PC-3 (cell line): ENCODE data around the gene DNTT. TPM values are rescaled to one million over a fixed set of nuclear protein-coding genes. Genes with fewer than 3 reads are reported as not detected.

Source experiments
- ATAC-seq: fragments of 200-7000 bp; cut with Tn5 transposase; 2 replicates; pipeline ENCODE4 v1.9.1; 2020; ENCODE audit warnings: mild to moderate bottlenecking, moderate library complexity
- BruUV-seq: library from RNA; stranded (reverse); fragments of 400-500 nt; replicated peaks from 2 replicates; lab custom pipeline; 2021; lab: Mats Ljungman, UMichigan
- CTCF ChIA-PET: fragments of 300-600 bp; sonication (Branson Sonifier 250); formaldehyde crosslinking; loops from one replicate; lab custom pipeline; 2022; ENCODE audit warnings: antibody characterized with exemption; lab: Charles Lee
- POLR2A ChIA-PET: fragments of 300-600 bp; sonication (Branson Sonifier 250); formaldehyde crosslinking; loops from one replicate; lab custom pipeline; 2022; ENCODE audit warnings: antibody characterized with exemption; ENCODE audit not compliant: unreplicated experiment; lab: Charles Lee
- DNase-seq: peaks from one replicate; pipeline ENCODE4 v3.0.0-alpha.2; 2015
- H2AFZ ChIP-seq: fragments of 300-600 bp; sonication (generic); 2 replicates; pipeline ENCODE4 v1.6.0; 2016; ENCODE audit warnings: antibody characterized with exemption, low read length
- H3F3A ChIP-seq: fragments of 300-600 bp; sonication (generic); one replicate; pipeline ENCODE4 v1.6.0; 2017; ENCODE audit warnings: antibody characterized with exemption, low read length, control low read depth, mild to moderate bottlenecking; ENCODE audit not compliant: unreplicated experiment
- H3K27ac ChIP-seq: fragments of 300-600 bp; sonication (generic); 2 replicates; pipeline ENCODE4 v1.5.1; 2016; ENCODE audit warnings: mild to moderate bottlenecking, low read length
- H3K27me3 ChIP-seq: fragments of 300-600 bp; sonication (generic); 2 replicates; pipeline ENCODE4 v1.6.1; 2016; ENCODE audit warnings: low read length, mixed read lengths
- H3K36me3 ChIP-seq: fragments of 300-600 bp; sonication (generic); 2 replicates; pipeline ENCODE4 v1.6.1; 2016; ENCODE audit warnings: low read depth, mixed run types, low read length, mixed read lengths
- H3K4me1 ChIP-seq: fragments of 300-600 bp; sonication (generic); 2 replicates; pipeline ENCODE4 v1.5.1; 2016; ENCODE audit warnings: low read length; ENCODE audit not compliant: insufficient read depth
- H3K4me2 ChIP-seq: fragments of 300-600 bp; sonication (generic); 2 replicates; pipeline ENCODE4 v1.6.0; 2016; ENCODE audit warnings: low read length
- H3K4me3 ChIP-seq: fragments of 300-600 bp; sonication (generic); 2 replicates; pipeline ENCODE4 v1.5.1; 2016; ENCODE audit warnings: mild to moderate bottlenecking, low read length, mixed read lengths
- H3K79me2 ChIP-seq: fragments of 300-600 bp; sonication (generic); 2 replicates; pipeline ENCODE4 v1.6.1; 2017; ENCODE audit warnings: low read length, mixed read lengths
- H3K9ac ChIP-seq: fragments of 300-600 bp; sonication (generic); 2 replicates; pipeline ENCODE4 v1.6.0; 2016; ENCODE audit warnings: mild to moderate bottlenecking, low read length
- H3K9me2 ChIP-seq: fragments of 300-600 bp; sonication (generic); replicated peaks from 2 replicates; pipeline ENCODE4 v1.6.1; 2016; ENCODE audit warnings: mixed run types, low read length, mixed read lengths
- H3K9me3 ChIP-seq: fragments of 300-600 bp; sonication (generic); 2 replicates; pipeline ENCODE4 v1.6.1; 2016; ENCODE audit warnings: low read length, mixed read lengths
- H4K20me1 ChIP-seq: fragments of 300-600 bp; sonication (generic); 2 replicates; pipeline ENCODE4 v1.6.1; 2016; ENCODE audit warnings: low read length, mixed read lengths
- CTCF ChIP-seq: fragments of 300-600 bp; sonication (generic); conservative IDR thresholded peaks from 2 replicates; pipeline ENCODE4 v1.5.1; 2017; ENCODE audit warnings: antibody characterized with exemption, low read depth, mild to moderate bottlenecking, low read length
- EZH2 ChIP-seq: fragments of 300-600 bp; sonication (generic); IDR thresholded peaks from one replicate; pipeline ENCODE4 v1.6.1; 2017; ENCODE audit warnings: antibody characterized with exemption, mild to moderate bottlenecking, low read length; ENCODE audit not compliant: unreplicated experiment
- EZH2phosphoT487 ChIP-seq: fragments of 300-600 bp; sonication (generic); IDR thresholded peaks from 2 replicates; pipeline ENCODE4 v1.6.1; 2018; ENCODE audit warnings: mild to moderate bottlenecking, antibody characterized with exemption, low read length, borderline replicate concordance
- intact Hi-C: fragments of 100-400 bp; cut with micrococcal nuclease; formaldehyde crosslinking; loops from 2 replicates; pipeline ENCODE4 v1.9.0; 2023
- total RNA-seq: library from RNA; depleted of rRNA; stranded (reverse); fragments of >200 nt; gene quantifications from 2 replicates; pipeline ENCODE4 v1.2.3, GENCODE V29; 2014

DNTT gene
- total RNA-seq, 1 experiment from 2014 or later = not detected

DNA sequence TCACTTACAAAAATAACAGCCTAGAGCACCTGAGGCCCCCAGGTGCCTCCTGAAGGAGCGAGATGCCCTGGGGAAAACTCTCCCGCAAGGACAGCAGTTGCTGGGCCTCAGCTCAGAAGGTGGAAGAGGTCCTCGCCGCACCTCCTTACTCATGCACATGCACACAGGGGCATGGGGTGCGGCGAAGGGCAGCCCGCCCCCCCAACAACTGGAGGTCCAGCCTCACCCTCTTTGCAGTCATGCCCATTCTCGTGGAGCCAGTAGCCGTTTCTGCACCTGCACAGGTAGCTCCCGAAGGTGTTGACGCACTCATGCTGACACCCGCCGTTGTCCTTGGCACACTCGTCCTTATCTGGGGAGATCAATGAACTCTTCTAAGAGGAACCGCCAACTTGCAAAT is 74.5 kb downstream of the DNTT start:
- Histone ChIP-seq H4K20me1 (no peaks in the 10 kb centered on the region), H3K36me3 (no peaks in the 10 kb centered on the region), H3K4me3 (no peak overlapping the region), H3K9me3 (no peaks in the 10 kb centered on the region), H3K4me2 (no peak overlapping the region), H3K79me2 (no peaks in the 10 kb centered on the region), H2AFZ (no peak overlapping the region), H3K27me3 (no peaks in the 10 kb centered on the region), H3K9ac (no peak overlapping the region), H3K27ac (no peak overlapping the region), H3K9me2 (no peaks in the 10 kb centered on the region), H3F3A (no peaks in the 10 kb centered on the region), H3K4me1 (peaks cover 5% of the 10 kb centered on the region; the same call in 1 of the 2 replicates)
- DNase-seq (no peak), ATAC-seq (no peak)
- ChIA-PET CTCF (no interaction called here), POLR2A (no interaction called here)
- no TSS peak for BruUV-seq
- TF ChIP-seq EZH2 = no peak
- no peak for TF ChIP-seq CTCF
- intact Hi-C loops = loop anchor here (5.0 kb wide), 1 partner anchor 134 kb away; the partner anchor contains the start of gene TLL2

- Histone ChIP-seq H3F3A (no peaks in the 10 kb centered on the region), H3K4me3 (no peak overlapping the region), H3K9ac (no peak overlapping the region), H3K9me2 (no peaks in the 10 kb centered on the region), H3K36me3 (no peaks in the 10 kb centered on the region), H3K27ac (no peak overlapping the region), H3K4me2 (no peak overlapping the region), H2AFZ (no peak overlapping the region), H3K4me1 (peaks cover 5% of the 10 kb centered on the region; the same call in 1 of the 2 replicates), H3K27me3 (no peaks in the 10 kb centered on the region), H3K9me3 (no peaks in the 10 kb centered on the region), H4K20me1 (no peaks in the 10 kb centered on the region), H3K79me2 (no peaks in the 10 kb centered on the region)
- ChIA-PET POLR2A (no interaction called here), CTCF (no interaction called here)
- DNase-seq (no peak), ATAC-seq (no peak)
- no TSS peak for BruUV-seq
- intact Hi-C loops = loop anchor here (5.0 kb wide), 1 partner anchor 133 kb away; the partner anchor contains the start of gene TLL2
- no peak for TF ChIP-seq CTCF
- no peak for TF ChIP-seq EZH2phosphoT487
- TF ChIP-seq EZH2 = no peak
Observed at GRCh38 chr10:96379758-96380157, 75.5 kb downstream of the DNTT start.

DNA sequence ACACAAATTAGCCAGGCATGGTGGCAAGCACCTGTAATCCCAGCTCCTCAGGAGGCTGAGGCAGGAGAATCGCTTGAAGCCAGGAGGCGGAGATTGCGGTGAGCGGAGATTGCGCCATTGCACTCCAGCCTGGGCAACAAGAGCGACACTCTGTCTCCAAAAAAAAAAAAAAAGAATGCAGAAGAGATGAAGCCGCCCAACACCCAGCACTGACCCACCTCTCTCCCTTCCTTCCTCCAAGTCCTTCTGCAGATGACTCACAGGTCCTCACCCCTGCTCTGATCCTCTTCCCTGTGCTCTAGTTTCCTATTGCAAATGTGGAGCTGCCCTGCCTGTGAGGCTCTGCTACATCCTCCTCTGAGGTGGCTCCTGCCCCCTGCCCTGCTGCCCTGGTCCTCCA is 76.6 kb downstream of the DNTT start:
- no peaks in the 10 kb centered on the region for H3K36me3 ChIP-seq
- intact Hi-C loops = no loop called here
- H3K79me2 ChIP-seq = no peaks in the 10 kb centered on the region
- no peak overlapping the region for H3K4me2 ChIP-seq
- POLR2A ChIA-PET = no interaction called here
- H3K9me2 ChIP-seq = no peaks in the 10 kb centered on the region
- peak; percentile 60 for ATAC-seq
- H3K4me1 ChIP-seq = no peaks in the 10 kb centered on the region
- no TSS peak for BruUV-seq
- peaks cover 5% of the 10 kb centered on the region; the same call in 1 of the 2 replicates for H3K27me3 ChIP-seq
- H3K4me3 ChIP-seq = no peak overlapping the region
- no peak overlapping the region for H2AFZ ChIP-seq
- no peaks in the 10 kb centered on the region for H3K9me3 ChIP-seq
- TF ChIP-seq CTCF (no peak), EZH2phosphoT487 (no peak), EZH2 (no peak)
- DNase-seq = no peak
- H4K20me1 ChIP-seq = no peaks in the 10 kb centered on the region
- CTCF ChIA-PET = no interaction called here
- H3K9ac ChIP-seq = no peak overlapping the region
- H3K27ac ChIP-seq = no peak overlapping the region
- H3F3A ChIP-seq = no peaks in the 10 kb centered on the region
